Neural crest cell (in vitro differentiated cells): ENCODE measurements around the gene TARBP2. TPM values are rescaled to one million over a fixed set of nuclear protein-coding genes. Genes with fewer than 3 reads are reported as not detected.
"Not testable (repeated sequence)": the region's sequence is repeated elsewhere in the genome, so short reads cannot be mapped to it uniquely, and the experiment has no call there.

ENCODE experiments used
- DNase-seq: peaks from one replicate; pipeline ENCODE4 v3.0.0; 2021; ENCODE audit warnings: low read depth, mixed read lengths, low spot score
- H3K27ac Mint-ChIP-seq: one replicate; pipeline ENCODE4 v1.8.0; 2021; ENCODE audit warnings: mild to moderate bottlenecking, mixed read lengths; ENCODE audit not compliant: unreplicated experiment
- H3K27me3 Mint-ChIP-seq: 2 replicates; pipeline ENCODE4 v1.8.0; 2021; ENCODE audit warnings: low read depth, mild to moderate bottlenecking, mixed read lengths
- H3K36me3 Mint-ChIP-seq: 2 replicates; pipeline ENCODE4 v1.8.0; 2021; ENCODE audit warnings: low read depth, mild to moderate bottlenecking, mixed read lengths
- H3K4me1 Mint-ChIP-seq: 2 replicates; pipeline ENCODE4 v1.8.0; 2021; ENCODE audit warnings: mixed read lengths
- H3K4me3 Mint-ChIP-seq: one replicate; pipeline ENCODE4 v1.8.0; 2021; ENCODE audit warnings: mild to moderate bottlenecking, mixed read lengths
- H3K9me3 Mint-ChIP-seq: 2 replicates; pipeline ENCODE4 v1.8.0; 2021; ENCODE audit warnings: mixed read lengths
- total RNA-seq: library from RNA; stranded (reverse); gene quantifications from 2 replicates; pipeline ENCODE4 v1.2.1, GENCODE V29; 2021
- TF ChIP-seq, protein P1 (sequence below): fragments of 200-600 bp; sonication (generic); conservative IDR thresholded peaks from 2 replicates; pipeline ENCODE4 v1.5.0; 2021; ENCODE audit warnings: antibody characterized with exemption, mild to moderate bottlenecking

TARBP2 gene
- total RNA-seq, 1 donor from 2014 or later = 73.1 TPM

DNA sequence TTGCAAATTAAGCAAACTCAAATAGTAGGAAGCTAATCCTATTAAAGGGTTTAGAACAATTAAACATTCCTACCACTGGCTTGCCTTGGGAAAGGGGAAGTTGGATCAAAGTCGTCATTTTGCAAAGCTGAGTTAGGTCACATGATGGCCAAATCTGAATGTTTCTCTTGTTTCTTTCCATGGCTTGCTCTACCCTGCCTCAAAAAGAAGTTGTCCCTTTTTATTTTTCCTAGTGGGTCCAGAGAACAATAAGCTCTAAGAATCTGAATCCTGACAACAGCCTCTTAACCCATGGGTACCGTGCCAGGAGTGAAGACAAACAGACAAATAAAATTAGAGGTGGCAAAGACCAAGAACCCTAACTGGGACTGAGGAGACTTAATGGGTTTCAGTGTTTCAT lies 32.4 kb downstream of the TARBP2 start:
- Mint-ChIP-seq H3K4me3 (no peak overlapping the region), H3K4me1 (peaks cover 4% of the 10 kb centered on the region), H3K27me3 (no peaks in the 10 kb centered on the region), H3K27ac (peak overlapping the region; percentile 81), H3K36me3 (peaks cover 17% of the 10 kb centered on the region), H3K9me3 (no peaks in the 10 kb centered on the region)
- no peak for DNase-seq
- TF ChIP-seq, protein P1, sequence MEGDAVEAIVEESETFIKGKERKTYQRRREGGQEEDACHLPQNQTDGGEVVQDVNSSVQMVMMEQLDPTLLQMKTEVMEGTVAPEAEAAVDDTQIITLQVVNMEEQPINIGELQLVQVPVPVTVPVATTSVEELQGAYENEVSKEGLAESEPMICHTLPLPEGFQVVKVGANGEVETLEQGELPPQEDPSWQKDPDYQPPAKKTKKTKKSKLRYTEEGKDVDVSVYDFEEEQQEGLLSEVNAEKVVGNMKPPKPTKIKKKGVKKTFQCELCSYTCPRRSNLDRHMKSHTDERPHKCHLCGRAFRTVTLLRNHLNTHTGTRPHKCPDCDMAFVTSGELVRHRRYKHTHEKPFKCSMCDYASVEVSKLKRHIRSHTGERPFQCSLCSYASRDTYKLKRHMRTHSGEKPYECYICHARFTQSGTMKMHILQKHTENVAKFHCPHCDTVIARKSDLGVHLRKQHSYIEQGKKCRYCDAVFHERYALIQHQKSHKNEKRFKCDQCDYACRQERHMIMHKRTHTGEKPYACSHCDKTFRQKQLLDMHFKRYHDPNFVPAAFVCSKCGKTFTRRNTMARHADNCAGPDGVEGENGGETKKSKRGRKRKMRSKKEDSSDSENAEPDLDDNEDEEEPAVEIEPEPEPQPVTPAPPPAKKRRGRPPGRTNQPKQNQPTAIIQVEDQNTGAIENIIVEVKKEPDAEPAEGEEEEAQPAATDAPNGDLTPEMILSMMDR = no peak

DNA sequence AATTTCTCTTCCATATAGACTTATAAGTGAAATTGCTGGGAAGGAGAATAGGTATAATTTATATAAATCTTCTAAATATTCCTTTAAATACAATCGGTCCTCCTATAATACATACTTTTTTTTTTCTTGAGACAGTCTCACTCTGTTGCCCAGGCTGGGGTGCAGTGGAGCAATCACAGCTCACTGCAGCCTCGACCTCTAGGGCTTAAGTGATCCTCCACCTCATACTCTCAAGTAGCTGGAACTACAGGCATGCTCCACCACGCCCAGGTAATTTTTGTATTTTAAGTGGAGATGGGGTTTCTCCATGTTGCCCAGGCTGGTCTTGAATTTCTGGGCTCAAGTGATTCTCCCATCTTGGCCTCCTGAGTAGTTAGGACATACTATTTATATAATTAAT lies 35.9 kb downstream of the TARBP2 start:
- DNase-seq = no peak
- H3K4me1 Mint-ChIP-seq = peaks cover 4% of the 10 kb centered on the region
- H3K9me3 Mint-ChIP-seq = no peaks in the 10 kb centered on the region
- H3K36me3 Mint-ChIP-seq = peaks cover 17% of the 10 kb centered on the region
- TF ChIP-seq, protein P1 = no peak
- H3K27me3 Mint-ChIP-seq = no peaks in the 10 kb centered on the region
- H3K27ac Mint-ChIP-seq = peak overlapping the region; percentile 27
- H3K4me3 Mint-ChIP-seq = no peak overlapping the region

- Mint-ChIP-seq H3K4me1 (peaks cover 4% of the 10 kb centered on the region), H3K9me3 (no peaks in the 10 kb centered on the region), H3K27ac (no peak overlapping the region), H3K36me3 (peaks cover 8% of the 10 kb centered on the region), H3K27me3 (no peaks in the 10 kb centered on the region), H3K4me3 (no peak overlapping the region)
- no peak for DNase-seq
- TF ChIP-seq, protein P1 = no peak
These were observed 37.2 kb downstream of the TARBP2 start for GRCh38 chr12:53538209-53538689.

DNA sequence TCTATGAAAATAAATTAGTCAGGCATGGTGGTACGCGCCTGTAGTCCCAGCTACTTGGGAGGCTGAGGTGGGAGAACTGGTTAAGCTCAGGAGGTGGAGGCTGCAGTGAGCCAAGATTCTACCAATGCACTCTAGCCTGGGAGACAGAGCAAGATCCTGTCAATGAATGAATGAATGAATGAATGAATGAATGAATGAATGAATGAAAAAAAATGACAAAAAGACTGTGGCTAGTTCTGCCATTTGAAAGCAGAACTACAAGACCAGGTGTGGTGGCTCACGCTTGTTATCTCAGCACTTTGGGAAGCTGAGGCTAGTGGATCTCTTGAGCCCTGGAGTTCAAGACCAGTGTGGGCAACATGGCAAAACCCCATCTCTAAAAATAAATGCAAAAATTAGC lies 38.4 kb downstream of the TARBP2 start:
- H3K9me3 Mint-ChIP-seq = no peaks in the 10 kb centered on the region
- H3K4me3 Mint-ChIP-seq = no peak overlapping the region
- H3K4me1 Mint-ChIP-seq = peaks cover 12% of the 10 kb centered on the region
- TF ChIP-seq, protein P1 = no peak
- H3K27me3 Mint-ChIP-seq = no peaks in the 10 kb centered on the region
- H3K36me3 Mint-ChIP-seq = peaks cover 3% of the 10 kb centered on the region
- no peak overlapping the region for H3K27ac Mint-ChIP-seq
- DNase-seq = no peak

GRCh38 chr12:53543539-53543938 lies 42.5 kb downstream of the TARBP2 start:
- peak overlapping the region; percentile 36 for H3K27ac Mint-ChIP-seq
- no peaks in the 10 kb centered on the region for H3K27me3 Mint-ChIP-seq

GRCh38 chr12:53548354-53548753 lies 47.3 kb downstream of the TARBP2 start:
- H3K27ac Mint-ChIP-seq, H3K4me3 Mint-ChIP-seq, DNase-seq, H3K27me3 Mint-ChIP-seq, H3K9me3 Mint-ChIP-seq, H3K36me3 Mint-ChIP-seq: not testable (repeated sequence)
- H3K4me1 Mint-ChIP-seq = peaks cover 21% of the 10 kb centered on the region

More at GRCh38 chr12:53543539-53543938, 42.5 kb downstream of the TARBP2 start:
- DNase-seq = peak; percentile 19
- no peaks in the 10 kb centered on the region for H3K36me3 Mint-ChIP-seq
- no peaks in the 10 kb centered on the region for H3K9me3 Mint-ChIP-seq
- TF ChIP-seq, protein P1 = peak; percentile 82
- H3K4me3 Mint-ChIP-seq = no peak overlapping the region
- H3K4me1 Mint-ChIP-seq = peaks cover 8% of the 10 kb centered on the region

DNA sequence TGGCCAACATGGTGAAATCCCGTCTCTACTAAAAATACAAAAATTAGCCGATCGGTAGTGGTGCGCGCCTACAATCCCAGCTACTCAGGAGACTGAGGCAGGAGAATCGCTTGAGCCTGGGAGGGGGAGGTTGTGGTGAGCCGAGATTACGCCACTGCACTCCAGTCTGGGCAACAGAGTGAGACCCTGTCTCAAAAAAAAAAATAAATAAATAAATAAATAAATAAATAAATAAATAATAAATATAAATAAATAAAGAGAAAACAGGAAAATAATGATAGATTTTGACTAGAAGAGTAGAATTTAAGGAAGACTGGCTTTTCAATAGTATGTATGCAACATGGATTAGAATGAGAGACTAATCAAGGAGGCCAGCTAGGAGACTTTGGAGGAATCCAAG lies 49.0 kb downstream of the TARBP2 start:
- H3K4me1 Mint-ChIP-seq = peaks cover 13% of the 10 kb centered on the region
- H3K27me3 Mint-ChIP-seq, DNase-seq, H3K9me3 Mint-ChIP-seq, H3K27ac Mint-ChIP-seq, H3K36me3 Mint-ChIP-seq, H3K4me3 Mint-ChIP-seq: not testable (repeated sequence)
